H1 (cell line): ENCODE data around the gene ILF2. TPM values are rescaled to one million over a fixed set of nuclear protein-coding genes. Genes with fewer than 3 reads are reported as not detected.
A peak's percentile ranks its signal among the peaks of the same experiment; 100 is the strongest.

Experiments
- CTCF ChIA-PET: fragments of 300-600 bp; sonication (Branson Sonifier 250); formaldehyde crosslinking; loops from one replicate; lab custom pipeline; 2021; ENCODE audit not compliant: partially characterized antibody; lab: Charles Lee
- POLR2A ChIA-PET: fragments of 300-600 bp; sonication (Branson Sonifier 250); formaldehyde crosslinking; loops from one replicate; lab custom pipeline; 2021; ENCODE audit warnings: inconsistent platforms; ENCODE audit not compliant: partially characterized antibody; lab: Charles Lee
- DNase-seq, 2 experiments: peaks; one replicate each; pipeline versions ENCODE4 v3.0.0 to v3.0.0-alpha.2; 2010 to 2022; ENCODE audit warnings: low spot score in 2 of 2, low read depth in 1 of 2, mixed read lengths in 1 of 2
- FAIRE-seq: peaks from 2 replicates; lab custom pipeline; 2011; peaks lifted over from hg19 to GRCh38; lab: Jason Lieb, UNC
- H2AFZ ChIP-seq: 2 replicates; pipeline ENCODE4 v1.8.1; 2012; ENCODE audit warnings: low read length, inconsistent platforms
- H2AK5ac ChIP-seq: 2 replicates; pipeline ENCODE4 v1.6.1; 2013; ENCODE audit warnings: low read depth, low read length
- H2BK120ac ChIP-seq: replicated peaks from 2 replicates; pipeline ENCODE3; 2013; ENCODE audit warnings: low read depth, low read length, inconsistent platforms
- H2BK12ac ChIP-seq: 2 replicates; pipeline ENCODE4 v1.6.1; 2013; ENCODE audit warnings: low read depth, low read length
- H2BK15ac ChIP-seq: 2 replicates; pipeline ENCODE4 v1.6.1; 2013; ENCODE audit warnings: low read length
- H2BK20ac ChIP-seq: 2 replicates; pipeline ENCODE4 v1.6.1; 2013; ENCODE audit warnings: low read length
- H2BK5ac ChIP-seq: 2 replicates; pipeline ENCODE4 v1.6.1; 2013; ENCODE audit warnings: low read depth, low read length
- H3K14ac ChIP-seq: 2 replicates; pipeline ENCODE4 v1.6.1; 2013; ENCODE audit warnings: inconsistent platforms; ENCODE audit not compliant: insufficient read length
- H3K18ac ChIP-seq: 2 replicates; pipeline ENCODE4 v1.6.1; 2013; ENCODE audit warnings: low read length; ENCODE audit errors: extremely low read depth
- H3K23ac ChIP-seq: 2 replicates; pipeline ENCODE4 v1.6.1; 2013; ENCODE audit warnings: inconsistent platforms; ENCODE audit not compliant: insufficient read length
- H3K23me2 ChIP-seq: 2 replicates; pipeline ENCODE4 v1.6.1; 2013; ENCODE audit warnings: low read depth, low read length
- H3K27ac ChIP-seq: 2 replicates; pipeline ENCODE4 v1.6.1; 2011; ENCODE audit warnings: low read depth, low read length, inconsistent platforms
- H3K27me3 ChIP-seq, 4 experiments: replicated peaks in 1 of 4; 1 replicate in 1 of 4; 2 replicates in 3 of 4; pipeline versions ENCODE4 v1.6.1 to v1.8.1; 2011 to 2013; ENCODE audit warnings: low read length in 3 of 4, mild to moderate bottlenecking in 3 of 4, inconsistent platforms in 2 of 4, mixed read lengths in 2 of 4, moderate library complexity in 1 of 4; ENCODE audit not compliant: control insufficient read depth in 3 of 4, insufficient read depth in 3 of 4; ENCODE audit errors: extremely low read depth in 1 of 4
- H3K36me3 ChIP-seq, 4 experiments: 2 replicates each; pipeline versions ENCODE4 v1.6.1 to v1.8.1; 2011 to 2013; ENCODE audit warnings: mild to moderate bottlenecking in 4 of 4, low read length in 3 of 4, moderate library complexity in 2 of 4, control low read depth in 1 of 4, inconsistent platforms in 1 of 4; ENCODE audit not compliant: insufficient read depth in 4 of 4, control insufficient read depth in 2 of 4
- H3K4ac ChIP-seq: replicated peaks from 2 replicates; pipeline ENCODE3; 2013; ENCODE audit warnings: low read length, low read depth, mixed read lengths, inconsistent platforms; ENCODE audit not compliant: insufficient read length
- H3K4me1 ChIP-seq, 4 experiments: replicated peaks in 1 of 4; 1 replicate in 1 of 4; 2 replicates in 3 of 4; pipeline versions ENCODE4 v1.6.1 to v1.8.1; 2011 to 2013; ENCODE audit warnings: low read length in 3 of 4, inconsistent platforms in 2 of 4, mixed read lengths in 1 of 4; ENCODE audit not compliant: insufficient read depth in 4 of 4, control insufficient read depth in 3 of 4
- H3K4me2 ChIP-seq, 2 experiments: 2 replicates each; pipeline versions ENCODE4 v1.6.1 to v1.8.1; 2011 to 2013; ENCODE audit warnings: low read depth in 2 of 2, low read length in 2 of 2, control low read depth in 1 of 2, inconsistent platforms in 1 of 2, mild to moderate bottlenecking in 1 of 2; ENCODE audit not compliant: insufficient read depth in 1 of 2
- H3K4me3 ChIP-seq, 4 experiments: fragments of 200-600, 300-600 bp in 1 of 4; sonication (generic), shearing (Covaris generic), sonication (Bioruptor Twin) in 1 of 4; 2 replicates each; pipeline versions ENCODE4 v1.5.1 to v1.8.1; 2011 to 2016; ENCODE audit warnings: low read length in 4 of 4, low read depth in 3 of 4, control low read depth in 2 of 4, inconsistent platforms in 2 of 4, mild to moderate bottlenecking in 2 of 4, mixed read lengths in 1 of 4, moderate library complexity in 1 of 4; ENCODE audit not compliant: insufficient read depth in 2 of 4; ENCODE audit errors: extremely low read depth in 1 of 4
- H3K56ac ChIP-seq: replicated peaks from 2 replicates; pipeline ENCODE3; 2013; ENCODE audit warnings: low read depth, mild to moderate bottlenecking, mixed read lengths, low read length, inconsistent platforms; ENCODE audit not compliant: insufficient read length
- H3K79me1 ChIP-seq: 2 replicates; pipeline ENCODE4 v1.6.1; 2013; ENCODE audit warnings: low read depth, low read length, control low read depth
- H3K79me2 ChIP-seq, 2 experiments: 2 replicates each; pipeline versions ENCODE4 v1.6.1 to v1.8.1; 2012 to 2013; ENCODE audit warnings: low read length in 2 of 2, mild to moderate bottlenecking in 2 of 2, inconsistent platforms in 1 of 2; ENCODE audit not compliant: insufficient read depth in 2 of 2, control insufficient read depth in 1 of 2
- H3K9ac ChIP-seq, 4 experiments: replicated peaks in 1 of 4; 1 replicate in 1 of 4; 2 replicates in 3 of 4; pipeline versions ENCODE4 v1.6.1 to v1.8.1; 2011 to 2013; ENCODE audit warnings: low read depth in 3 of 4, low read length in 3 of 4, control low read depth in 2 of 4, mild to moderate bottlenecking in 2 of 4, moderate library complexity in 2 of 4, inconsistent platforms in 1 of 4; ENCODE audit errors: extremely low read depth in 1 of 4
- H3K9me3 ChIP-seq, 2 experiments: 2 replicates each; pipeline versions ENCODE4 v1.6.1 to v1.8.1; 2012 to 2013; ENCODE audit warnings: mild to moderate bottlenecking in 2 of 2, moderate library complexity in 2 of 2, control low read depth in 1 of 2, inconsistent platforms in 1 of 2, low read depth in 1 of 2, low read length in 1 of 2, mixed read lengths in 1 of 2; ENCODE audit not compliant: insufficient read depth in 2 of 2
- H4K20me1 ChIP-seq, 2 experiments: replicated peaks in 1 of 2; 2 replicates each; pipeline versions ENCODE3 to v1.8.1; 2011 to 2013; ENCODE audit warnings: inconsistent platforms in 2 of 2, low read length in 2 of 2, mild to moderate bottlenecking in 1 of 2; ENCODE audit not compliant: insufficient read depth in 2 of 2, control insufficient read depth in 1 of 2
- H4K5ac ChIP-seq: 2 replicates; pipeline ENCODE4 v1.6.1; 2013; ENCODE audit warnings: low read length, low read depth, mixed read lengths, inconsistent platforms; ENCODE audit not compliant: insufficient read length
- H4K8ac ChIP-seq: 2 replicates; pipeline ENCODE4 v1.8.0; 2013; ENCODE audit warnings: mild to moderate bottlenecking, moderate library complexity, low read length, inconsistent platforms; ENCODE audit not compliant: insufficient read depth; ENCODE audit errors: extremely low read depth
- H4K91ac ChIP-seq: replicated peaks from 2 replicates; pipeline ENCODE3; 2013; ENCODE audit warnings: low read length, mixed read lengths, inconsistent platforms; ENCODE audit not compliant: insufficient read length
- GABPA ChIP-seq: IDR thresholded peaks from 2 replicates; pipeline ENCODE4 v1.6.1; 2011; ENCODE audit warnings: mild to moderate bottlenecking, low read length, moderate library complexity, borderline replicate concordance; ENCODE audit not compliant: insufficient read depth
- WGBS, 2 experiments: shearing (Covaris generic) in 1 of 2; methylation state at CpG; one replicate each; pipeline versions ENCODE4 v1.1.6 to v1.1.7; 2013 to 2015; ENCODE audit warnings: low lambda C conversion rate in 2 of 2, mixed read lengths in 2 of 2, inconsistent platforms in 1 of 2, low coverage in 1 of 2, missing lambda C conversion rate in 1 of 2; ENCODE audit not compliant: insufficient replicate concordance in 2 of 2, insufficient coverage in 1 of 2, insufficient read length in 1 of 2; ENCODE audit errors: extremely low coverage in 1 of 2, missing lambda C conversion rate in 1 of 2; 5-methylcytosine and 5-hydroxymethylcytosine counted together
- polyA plus RNA-seq, 7 experiments: library from polyadenylated mRNA; depleted of rRNA in 3 of 7; stranded (reverse) in 5 of 7; unstranded in 2 of 7; fragments of >200 nt in 5 of 7; fragments of 200-250 nt in 2 of 7; gene quantifications; 1 replicate in 5 of 7; 2 replicates in 1 of 7; 4 replicates in 1 of 7; pipeline versions ENCODE4 v1.2.1 to v1.2.3, GENCODE V29; 2011 to 2013; ENCODE audit warnings: missing spikeins in 2 of 7, mixed read lengths in 2 of 7
- total RNA-seq: library from RNA; stranded (reverse); fragmentation: NEBNext Ultra II Directional; extraction: Animal tissue kit (Norgen Biotek cat#: 25700); gene quantifications from 2 replicates; pipeline ENCODE4 v1.2.1, GENCODE V29; 2021
- TF ChIP-seq, protein P1 (sequence below), 3 experiments: IDR thresholded peaks; 1 replicate in 2 of 3; 2 replicates in 1 of 3; pipeline versions ENCODE4 v1.5.1 to v1.6.1; 2011; ENCODE audit warnings: low read length in 3 of 3, mild to moderate bottlenecking in 3 of 3, inconsistent platforms in 2 of 3, low read depth in 1 of 3, moderate library complexity in 1 of 3; ENCODE audit not compliant: insufficient read depth in 1 of 3; ENCODE audit errors: control extremely low read depth in 1 of 3

The ILF2 gene
- total and polyA plus RNA-seq, 2 of the 8 experiments (the other 6 are each of a cell fraction or from before 2014, with no cell fraction given) = 389 to 474 TPM

DNA sequence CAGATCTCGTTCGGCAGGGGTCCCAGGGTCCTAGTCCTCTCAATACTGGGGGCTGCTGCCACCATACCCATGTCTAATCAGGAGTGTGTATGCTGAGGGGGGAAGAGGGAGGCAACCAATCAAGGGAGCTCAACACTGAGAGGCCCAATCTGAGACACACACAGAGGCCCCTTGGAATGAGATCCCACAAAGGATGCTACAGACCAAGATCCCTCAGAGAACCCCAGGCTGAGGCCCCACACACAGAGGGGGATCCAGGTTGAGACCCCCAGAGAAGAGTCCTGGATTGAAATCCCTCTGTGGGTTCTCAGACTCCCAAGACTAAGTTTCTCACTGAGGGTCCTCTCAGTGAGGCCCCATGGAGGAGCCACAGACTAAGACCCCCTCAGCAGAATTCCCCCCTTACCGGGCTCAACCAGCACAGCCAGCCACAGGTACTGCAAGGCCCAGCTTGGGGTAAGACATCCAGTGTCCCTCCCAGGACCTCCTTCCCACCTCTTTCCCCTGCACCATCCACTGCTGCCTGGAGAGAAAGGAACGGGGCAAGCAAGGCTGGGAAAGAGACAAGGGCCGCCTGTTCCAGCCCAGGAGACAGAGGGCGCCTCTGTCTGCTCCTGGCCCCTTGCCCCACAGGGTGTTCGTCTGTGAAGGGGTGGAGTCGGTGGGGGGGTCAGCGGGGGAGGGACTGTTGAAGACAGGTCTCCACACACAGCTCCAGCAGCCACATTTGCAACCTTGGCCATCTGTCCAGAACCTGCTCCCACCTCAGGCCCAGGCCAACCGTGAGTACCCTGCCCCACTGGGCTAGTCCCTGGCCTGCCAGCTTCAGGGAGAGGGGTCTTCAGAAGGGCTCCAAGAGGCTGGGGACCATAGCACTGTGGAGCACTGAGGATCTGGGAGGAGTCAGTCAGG is 42.8 kb downstream of the ILF2 start, which contains the start of gene S100A1:
S100A1 (plus strand) TSS at position 720 of the 912 bp plus-strand sequence. CDS start 2,088 bp downstream, outside the sequence.
- no peak within 1 kb of the TSS for H2BK120ac ChIP-seq
- peak within 1 kb of the TSS; percentile 93 for H3K18ac ChIP-seq
- H3K79me2 ChIP-seq = no peaks in the 10 kb centered on the region
- H3K4me3 ChIP-seq = peak within 1 kb of the TSS; percentile 45 to 77 (median 72)
- WGBS, 2 experiments = 71% methylated on average over 10 of the region's 10 CpGs; no CpG with 5 or more reads in 1 of the 2 experiments
- no peak within 1 kb of the TSS for H3K56ac ChIP-seq
- H3K9me3 ChIP-seq = no peaks in the 10 kb centered on the region
- H3K4me1 ChIP-seq = peaks cover 0 to 13% (median 7%) of the 10 kb centered on the region in 4 experiments; a peak in 6 of 7 replicates
- TF ChIP-seq, protein P1, sequence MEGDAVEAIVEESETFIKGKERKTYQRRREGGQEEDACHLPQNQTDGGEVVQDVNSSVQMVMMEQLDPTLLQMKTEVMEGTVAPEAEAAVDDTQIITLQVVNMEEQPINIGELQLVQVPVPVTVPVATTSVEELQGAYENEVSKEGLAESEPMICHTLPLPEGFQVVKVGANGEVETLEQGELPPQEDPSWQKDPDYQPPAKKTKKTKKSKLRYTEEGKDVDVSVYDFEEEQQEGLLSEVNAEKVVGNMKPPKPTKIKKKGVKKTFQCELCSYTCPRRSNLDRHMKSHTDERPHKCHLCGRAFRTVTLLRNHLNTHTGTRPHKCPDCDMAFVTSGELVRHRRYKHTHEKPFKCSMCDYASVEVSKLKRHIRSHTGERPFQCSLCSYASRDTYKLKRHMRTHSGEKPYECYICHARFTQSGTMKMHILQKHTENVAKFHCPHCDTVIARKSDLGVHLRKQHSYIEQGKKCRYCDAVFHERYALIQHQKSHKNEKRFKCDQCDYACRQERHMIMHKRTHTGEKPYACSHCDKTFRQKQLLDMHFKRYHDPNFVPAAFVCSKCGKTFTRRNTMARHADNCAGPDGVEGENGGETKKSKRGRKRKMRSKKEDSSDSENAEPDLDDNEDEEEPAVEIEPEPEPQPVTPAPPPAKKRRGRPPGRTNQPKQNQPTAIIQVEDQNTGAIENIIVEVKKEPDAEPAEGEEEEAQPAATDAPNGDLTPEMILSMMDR (IDR thresholded peaks at IDR 0.05; ENCODE audit: control extremely low read depth in 1 of 3, insufficient read depth in 1 of 3, low read depth in 1 of 3, low read length in 3 of 3) = peak in 2 of 3 experiments; percentile 5 to 36; a peak in 2 of 4 replicates
- TF ChIP-seq GABPA = no peak
- TF ChIP-seq, all 59 proteins: peak for 1
- Histone ChIP-seq H3K27ac (peak within 1 kb of the TSS; percentile 59), H3K14ac (no peak within 1 kb of the TSS), H2AK5ac (no peak within 1 kb of the TSS; the same call in 1 of the 2 replicates), H2AFZ (peak within 1 kb of the TSS; percentile 72; the same call in 1 of the 2 replicates), H2BK5ac (peak within 1 kb of the TSS; percentile 68), H4K8ac (peak within 1 kb of the TSS; percentile 80; the same call in 1 of the 2 replicates), H2BK20ac (peak within 1 kb of the TSS; percentile 72; the same call in 1 of the 2 replicates), H2BK12ac (peak within 1 kb of the TSS; percentile 77), H3K4ac (no peak within 1 kb of the TSS), H4K20me1 (no peaks in the 10 kb centered on the region), H3K9ac (peak within 1 kb of the TSS in 2 of 4 experiments; percentile 69 to 70; a peak in 4 of 7 replicates), H4K91ac (peak within 1 kb of the TSS; percentile 59), H3K23me2 (peaks cover 7% of the 10 kb centered on the region), H2BK15ac (peak within 1 kb of the TSS; percentile 98; the same call in 1 of the 2 replicates), H3K79me1 (no peaks in the 10 kb centered on the region), H3K23ac (no peak within 1 kb of the TSS), H3K27me3 (no peaks in the 10 kb centered on the region), H3K36me3 (peaks cover 0 to 4% (median 1%) of the 10 kb centered on the region in 4 experiments; a peak in 3 of 8 replicates), H4K5ac (peak within 1 kb of the TSS; percentile 57), H3K4me2 (peak within 1 kb of the TSS; percentile 74 to 95)
- CTCF ChIA-PET = interaction anchor here (0.7 to 10.2 kb wide), 53 partner anchors 11 to 316 kb away, joined by 3 to 115 read pairs (median 4); partner anchors contain the start of genes S100A14, S100A16, S100A4 and S100A6
- no peak for DNase-seq
- POLR2A ChIA-PET = interaction anchor here (0.6 to 15.6 kb wide), 37 partner anchors 9 to 1241 kb away, joined by 3 to 261 read pairs (median 4); partner anchors contain the start of genes RPS27, S100A14, S100A16 and S100A4
- no peak for FAIRE-seq
